RWPE1 (cell line): ENCODE results near the gene CFAP74.

ENCODE experiments used
- CTCF ChIA-PET: fragments of 350-600 bp; sonication (Branson Sonifier 250); formaldehyde crosslinking; extraction: SDS; loops from one replicate; lab custom pipeline; 2021; lab: Yijun Ruan, JAX
- POLR2A ChIA-PET: fragments of 400-600 bp; formaldehyde crosslinking; extraction: SDS; loops from one replicate; lab custom pipeline; 2020; ENCODE audit warnings: antibody characterized with exemption; ENCODE audit not compliant: low non-redundant PET; lab: Yijun Ruan, JAX
- DNase-seq: peaks from one replicate; pipeline ENCODE4 v3.0.0; 2012; ENCODE audit warnings: low spot score
- H3K27ac ChIP-seq: fragments of 450-650 bp; 2 replicates; pipeline ENCODE4 v1.5.1; 2017
- TF ChIP-seq, protein P1 (sequence below): fragments of 450-650 bp; conservative IDR thresholded peaks from 2 replicates; pipeline ENCODE4 v1.5.1; 2017; ENCODE audit warnings: low read depth, mild to moderate bottlenecking

CFAP74 gene

GRCh38 chr1:1971688-1972087, 31.9 kb downstream of the CFAP74 start:
- no peak for DNase-seq
- TF ChIP-seq, protein P1, sequence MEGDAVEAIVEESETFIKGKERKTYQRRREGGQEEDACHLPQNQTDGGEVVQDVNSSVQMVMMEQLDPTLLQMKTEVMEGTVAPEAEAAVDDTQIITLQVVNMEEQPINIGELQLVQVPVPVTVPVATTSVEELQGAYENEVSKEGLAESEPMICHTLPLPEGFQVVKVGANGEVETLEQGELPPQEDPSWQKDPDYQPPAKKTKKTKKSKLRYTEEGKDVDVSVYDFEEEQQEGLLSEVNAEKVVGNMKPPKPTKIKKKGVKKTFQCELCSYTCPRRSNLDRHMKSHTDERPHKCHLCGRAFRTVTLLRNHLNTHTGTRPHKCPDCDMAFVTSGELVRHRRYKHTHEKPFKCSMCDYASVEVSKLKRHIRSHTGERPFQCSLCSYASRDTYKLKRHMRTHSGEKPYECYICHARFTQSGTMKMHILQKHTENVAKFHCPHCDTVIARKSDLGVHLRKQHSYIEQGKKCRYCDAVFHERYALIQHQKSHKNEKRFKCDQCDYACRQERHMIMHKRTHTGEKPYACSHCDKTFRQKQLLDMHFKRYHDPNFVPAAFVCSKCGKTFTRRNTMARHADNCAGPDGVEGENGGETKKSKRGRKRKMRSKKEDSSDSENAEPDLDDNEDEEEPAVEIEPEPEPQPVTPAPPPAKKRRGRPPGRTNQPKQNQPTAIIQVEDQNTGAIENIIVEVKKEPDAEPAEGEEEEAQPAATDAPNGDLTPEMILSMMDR, result no peak
- no peak overlapping the region for H3K27ac ChIP-seq
- ChIA-PET POLR2A (no interaction called here), CTCF (no interaction called here)

DNA sequence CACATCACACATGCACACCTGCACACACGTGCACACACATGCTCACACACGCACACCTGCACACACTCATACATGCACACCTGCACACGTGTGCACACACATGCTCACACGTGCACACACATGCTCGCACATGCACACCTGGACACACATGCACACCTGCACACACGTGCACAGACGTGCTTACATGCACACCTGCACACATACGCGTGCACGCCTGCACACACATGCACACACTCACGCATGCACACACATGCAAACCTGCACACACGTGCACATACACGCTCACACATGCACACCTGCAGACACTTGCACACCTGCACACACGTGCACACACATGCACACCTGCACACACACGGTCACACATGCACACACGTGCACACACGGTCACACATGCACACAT, 32.6 kb downstream of the CFAP74 start:
- ChIA-PET CTCF (interaction anchor here (1.2 kb wide), 1 partner anchor 74 kb away, joined by 3 read pairs; no protein-coding TSS in a partner anchor), POLR2A (no interaction called here)
- no peak overlapping the region for H3K27ac ChIP-seq
- TF ChIP-seq, protein P1, result no peak
- DNase-seq, result no peak

DNA sequence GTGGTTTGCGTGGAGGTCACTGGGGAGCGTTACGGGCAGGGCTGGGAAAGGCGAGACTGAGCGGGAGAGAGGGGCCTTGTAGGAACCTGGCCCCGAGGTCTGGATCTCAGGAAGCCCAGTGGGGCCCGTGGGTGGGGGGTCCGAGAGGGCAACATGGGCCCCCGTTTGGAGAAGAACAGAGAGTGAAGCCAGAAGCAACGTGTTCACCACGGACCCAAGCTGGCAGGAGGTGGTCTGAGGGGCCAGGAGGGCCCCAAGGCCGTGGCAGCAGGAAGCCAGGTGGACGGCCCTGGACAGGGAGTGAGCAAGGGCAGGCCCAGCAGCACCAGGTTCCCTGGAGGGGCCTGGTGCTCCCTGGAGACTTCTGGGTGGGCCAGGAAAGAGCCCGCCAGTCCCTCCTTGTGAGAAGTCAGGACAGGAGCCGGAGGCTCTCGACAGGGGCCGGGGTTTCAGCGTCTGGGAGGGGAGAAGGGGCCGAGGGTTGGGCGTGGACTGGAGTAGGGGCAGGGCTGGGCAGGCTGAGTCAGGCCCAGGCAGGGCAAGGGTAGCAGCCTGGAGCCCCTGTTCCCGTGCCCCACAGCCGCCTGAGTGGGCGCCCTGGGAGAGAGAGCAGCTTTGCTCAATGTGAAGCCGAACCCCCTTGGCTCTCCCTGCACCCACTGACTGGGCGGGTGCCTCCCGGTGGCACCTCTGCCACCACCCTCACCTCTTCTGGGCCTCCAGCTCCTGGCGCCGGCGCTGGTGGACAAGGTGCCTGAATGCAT, 33.5 kb downstream of the CFAP74 start:
- H3K27ac ChIP-seq, result peak overlapping the region; percentile 95
- CTCF ChIA-PET, result interaction anchor here (1.1 to 1.2 kb wide), 2 partner anchors 26 to 74 kb away, joined by 3 read pairs; no protein-coding TSS in a partner anchor
- no peak for DNase-seq
- TF ChIP-seq, protein P1, result no peak
- POLR2A ChIA-PET, result no interaction called here

GRCh38 chr1:1969505-1969900, 34.1 kb downstream of the CFAP74 start:
- POLR2A ChIA-PET, result no interaction called here
- CTCF ChIA-PET, result interaction anchor here (1.1 kb wide), 1 partner anchor 25 kb away, joined by 3 read pairs; no protein-coding TSS in a partner anchor
- TF ChIP-seq, protein P1, result no peak
- DNase-seq, result no peak
- peak overlapping the region; percentile 95 for H3K27ac ChIP-seq

DNA sequence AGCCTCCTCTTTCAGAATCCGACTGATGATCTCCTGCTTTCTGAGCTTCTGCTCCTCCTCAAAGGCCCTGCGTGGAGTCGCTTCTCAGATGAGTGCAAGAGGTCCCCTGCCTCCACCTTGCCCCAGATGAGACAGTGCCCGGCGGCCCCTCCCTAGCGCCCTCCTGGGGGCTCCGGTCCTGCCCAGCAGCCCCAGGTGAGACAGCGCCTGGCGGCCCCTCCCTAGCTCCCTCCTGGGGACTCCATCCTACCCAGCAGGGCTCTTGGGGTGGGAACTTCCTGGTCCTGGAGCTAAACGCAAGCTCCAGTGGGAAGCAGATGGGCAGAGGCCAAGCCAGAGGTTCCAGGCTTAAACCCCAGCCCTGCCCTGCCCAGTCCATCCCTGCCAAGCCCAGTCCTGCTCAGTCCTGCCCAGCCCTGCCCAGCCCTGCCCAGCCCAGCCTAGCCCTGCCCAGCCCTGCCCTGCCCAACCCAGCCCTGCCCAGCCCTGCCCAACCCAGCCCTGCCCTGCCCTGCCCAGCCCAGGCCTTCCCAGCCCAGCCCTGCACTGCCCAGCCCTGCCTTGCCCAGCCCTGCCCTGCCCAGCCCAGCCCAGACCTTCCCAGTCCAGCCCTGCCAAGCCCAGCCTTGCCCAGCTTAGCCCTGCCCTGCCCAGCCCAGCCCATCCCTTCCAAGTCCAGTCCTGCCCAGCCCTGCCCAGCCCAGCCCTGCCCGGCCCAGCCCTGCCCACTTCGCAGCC, 34.6 kb downstream of the CFAP74 start:
- peak overlapping the region; percentile 95 for H3K27ac ChIP-seq
- ChIA-PET CTCF (interaction anchor here (0.6 to 1.1 kb wide), 3 partner anchors 25 to 61 kb away, joined by 3 read pairs; no protein-coding TSS in a partner anchor), POLR2A (no interaction called here)
- TF ChIP-seq, protein P1, result no peak
- no peak for DNase-seq

DNA sequence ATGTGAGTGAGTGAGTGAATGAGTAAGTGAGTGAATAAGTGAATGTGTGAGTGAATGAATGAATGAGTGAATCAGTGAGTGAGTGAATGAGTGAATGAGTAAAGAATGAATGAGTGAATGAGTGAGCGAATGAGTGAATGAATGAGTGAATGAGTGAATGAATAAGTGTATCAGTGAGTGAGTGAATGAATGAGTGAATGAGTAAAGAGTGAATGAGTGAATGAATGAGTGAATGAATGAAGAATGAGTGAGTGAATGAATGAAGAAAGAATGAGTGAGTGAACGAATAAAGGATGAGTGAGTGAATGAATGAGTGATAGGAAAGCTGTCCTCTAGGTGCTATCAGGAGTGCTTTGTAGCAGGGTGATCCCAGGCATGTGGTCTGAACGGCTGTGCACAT, 35.7 kb downstream of the CFAP74 start:
- no peak for DNase-seq
- ChIA-PET POLR2A (no interaction called here), CTCF (no interaction called here)
- TF ChIP-seq, protein P1, result no peak
- H3K27ac ChIP-seq, result peak overlapping the region; percentile 95
